Fibroblast of the aortic adventitia (primary cell): ENCODE results near the gene RRP1B. TPM values are rescaled to one million over a fixed set of nuclear protein-coding genes. Genes with fewer than 3 reads are reported as not detected.
"Not testable (repeated sequence)": the region's sequence is repeated elsewhere in the genome, so short reads cannot be mapped to it uniquely, and the experiment has no call there.

Experiments used
- DNase-seq: peaks from one replicate; pipeline ENCODE4 v3.0.0-alpha.2; 2010; ENCODE audit warnings: low read depth
- H3K4me3 ChIP-seq: 2 replicates; pipeline ENCODE4 v1.5.1; 2011; ENCODE audit warnings: low read depth, mild to moderate bottlenecking, control low read depth, low read length, moderate library complexity
- total RNA-seq: library from RNA; depleted of rRNA; stranded (reverse); fragments of >200 nt; gene quantifications from 2 replicates; pipeline ENCODE4 v1.2.3, GENCODE V29; 2012; ENCODE audit warnings: low replicate concordance
- TF ChIP-seq, protein P1 (sequence below): IDR thresholded peaks from 2 replicates; pipeline ENCODE4 v1.5.1; 2011; ENCODE audit warnings: mild to moderate bottlenecking, low read length, control low read depth, inconsistent platforms; ENCODE audit not compliant: insufficient read depth

RRP1B gene
- total RNA-seq, 1 donor = 24.2 TPM

DNA sequence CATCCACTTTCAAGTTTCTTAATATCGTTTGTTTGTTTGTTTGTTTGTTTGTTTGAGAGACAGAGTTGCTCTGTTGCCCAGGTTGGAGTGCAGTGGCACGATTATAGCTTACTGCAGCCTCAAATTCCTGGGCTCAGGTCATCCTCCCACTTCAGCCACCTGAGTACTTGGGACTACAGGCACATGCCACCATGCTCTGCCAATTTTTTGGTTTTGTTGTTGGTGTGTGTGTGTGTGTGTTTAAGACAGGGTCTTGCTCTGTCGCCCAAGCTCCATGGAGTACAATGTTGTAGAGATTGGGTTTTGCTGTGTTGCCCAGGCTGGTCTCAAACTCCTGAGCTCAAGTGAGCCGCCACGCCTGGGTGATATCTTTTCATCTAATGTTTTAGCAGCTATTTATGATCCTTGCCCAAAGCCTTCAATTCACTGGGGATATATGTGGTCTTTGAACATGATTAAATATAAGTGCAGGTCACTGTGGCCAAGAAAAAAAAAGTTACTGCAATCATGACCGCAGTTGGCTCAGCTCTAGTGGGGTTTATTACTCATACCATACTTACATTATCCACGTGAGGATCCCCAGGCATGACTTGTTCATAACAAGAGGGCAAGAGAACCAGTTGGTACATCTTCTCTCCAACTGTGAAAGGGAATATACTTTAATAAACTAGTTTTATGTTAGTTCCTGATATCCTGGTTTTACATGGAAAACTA lies 8.0 kb downstream of the RRP1B start:
- DNase-seq = peak; percentile 78
- TF ChIP-seq, protein P1, sequence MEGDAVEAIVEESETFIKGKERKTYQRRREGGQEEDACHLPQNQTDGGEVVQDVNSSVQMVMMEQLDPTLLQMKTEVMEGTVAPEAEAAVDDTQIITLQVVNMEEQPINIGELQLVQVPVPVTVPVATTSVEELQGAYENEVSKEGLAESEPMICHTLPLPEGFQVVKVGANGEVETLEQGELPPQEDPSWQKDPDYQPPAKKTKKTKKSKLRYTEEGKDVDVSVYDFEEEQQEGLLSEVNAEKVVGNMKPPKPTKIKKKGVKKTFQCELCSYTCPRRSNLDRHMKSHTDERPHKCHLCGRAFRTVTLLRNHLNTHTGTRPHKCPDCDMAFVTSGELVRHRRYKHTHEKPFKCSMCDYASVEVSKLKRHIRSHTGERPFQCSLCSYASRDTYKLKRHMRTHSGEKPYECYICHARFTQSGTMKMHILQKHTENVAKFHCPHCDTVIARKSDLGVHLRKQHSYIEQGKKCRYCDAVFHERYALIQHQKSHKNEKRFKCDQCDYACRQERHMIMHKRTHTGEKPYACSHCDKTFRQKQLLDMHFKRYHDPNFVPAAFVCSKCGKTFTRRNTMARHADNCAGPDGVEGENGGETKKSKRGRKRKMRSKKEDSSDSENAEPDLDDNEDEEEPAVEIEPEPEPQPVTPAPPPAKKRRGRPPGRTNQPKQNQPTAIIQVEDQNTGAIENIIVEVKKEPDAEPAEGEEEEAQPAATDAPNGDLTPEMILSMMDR = no peak

DNA sequence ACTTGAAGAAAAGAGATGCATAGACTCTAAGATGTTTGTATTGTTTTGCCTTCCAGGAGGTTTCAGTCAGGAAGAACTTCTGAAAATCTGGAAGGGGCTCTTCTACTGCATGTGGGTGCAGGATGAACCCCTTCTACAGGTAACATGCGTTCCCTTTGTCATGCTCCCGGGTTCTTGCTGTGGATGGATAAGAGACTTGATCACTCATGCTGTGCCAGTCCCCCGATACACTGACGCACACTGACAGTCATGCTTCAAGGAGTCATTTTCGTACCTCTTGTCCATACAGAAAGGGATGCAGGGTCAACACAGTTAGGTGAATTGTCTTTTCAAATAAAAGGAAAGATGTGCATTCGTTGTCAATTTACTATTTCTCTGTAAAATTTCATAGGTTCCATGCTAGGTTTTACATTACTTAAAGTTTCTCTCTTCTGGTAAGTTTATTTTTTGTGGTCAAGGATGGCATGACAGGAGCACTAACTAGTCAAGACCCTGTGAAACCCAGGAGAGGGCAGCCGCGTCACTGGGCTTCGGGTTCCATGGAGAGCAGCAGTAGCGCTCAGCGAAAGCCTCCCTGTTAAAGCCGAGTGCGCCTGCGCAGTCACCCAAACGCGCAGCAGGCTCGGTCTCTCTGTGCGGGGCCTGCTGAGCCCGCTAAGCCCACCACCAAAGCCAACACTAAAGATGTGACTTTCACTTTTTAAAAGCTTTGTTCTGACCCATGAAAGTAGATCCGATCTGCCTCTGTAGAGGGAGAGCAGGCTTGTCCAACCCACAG lies 10.7 kb downstream of the RRP1B start:
- DNase-seq = no peak
- TF ChIP-seq, protein P1 = no peak
- no peak overlapping the region for H3K4me3 ChIP-seq

More for the DNA sequence above, 8.0 kb downstream of the RRP1B start:
- H3K4me3 ChIP-seq = no peak overlapping the region

DNA sequence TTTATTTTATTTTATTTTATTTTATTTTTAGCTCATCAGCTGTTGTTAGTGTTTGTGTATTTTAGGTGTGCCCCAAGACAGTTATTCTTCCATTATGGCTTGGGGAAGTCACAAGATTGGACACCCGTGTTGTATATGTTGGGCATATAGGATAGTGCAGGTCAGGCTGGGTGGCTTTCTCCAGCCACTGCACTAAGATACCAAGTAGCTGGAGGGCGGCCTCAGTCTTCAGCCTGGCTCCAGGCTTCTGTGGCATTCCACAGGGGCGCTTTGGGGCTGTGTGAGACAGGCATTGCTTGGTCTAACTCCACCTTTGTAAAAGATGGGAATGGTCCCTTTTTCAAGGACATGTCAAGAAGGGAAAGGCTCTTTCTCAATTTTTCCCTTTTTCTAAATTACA lies 16.5 kb downstream of the RRP1B start:
- TF ChIP-seq, protein P1 = no peak
- no peak overlapping the region for H3K4me3 ChIP-seq
- DNase-seq = no peak

DNA sequence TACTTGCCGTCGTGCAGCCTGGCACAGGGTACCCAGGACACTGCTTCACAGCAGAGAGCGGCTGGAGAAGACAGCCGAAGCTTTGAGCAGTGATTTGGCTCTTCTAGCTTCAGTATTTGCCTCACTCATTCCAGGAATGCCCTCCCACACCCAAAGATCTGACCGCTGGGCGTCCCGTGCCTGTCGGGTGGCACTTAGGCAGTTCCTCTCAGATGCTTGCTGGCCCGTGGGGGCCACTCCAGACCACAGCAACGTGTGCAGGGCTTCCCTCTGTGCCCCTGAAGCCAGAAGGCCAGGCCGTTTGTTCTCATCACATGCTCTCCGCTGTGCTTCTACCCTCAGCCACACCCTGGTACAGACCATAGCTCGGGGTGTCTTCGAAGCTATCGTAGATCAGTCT lies 17.0 kb downstream of the RRP1B start:
- DNase-seq = no peak
- H3K4me3 ChIP-seq = no peak overlapping the region
- TF ChIP-seq, protein P1 = no peak

DNA sequence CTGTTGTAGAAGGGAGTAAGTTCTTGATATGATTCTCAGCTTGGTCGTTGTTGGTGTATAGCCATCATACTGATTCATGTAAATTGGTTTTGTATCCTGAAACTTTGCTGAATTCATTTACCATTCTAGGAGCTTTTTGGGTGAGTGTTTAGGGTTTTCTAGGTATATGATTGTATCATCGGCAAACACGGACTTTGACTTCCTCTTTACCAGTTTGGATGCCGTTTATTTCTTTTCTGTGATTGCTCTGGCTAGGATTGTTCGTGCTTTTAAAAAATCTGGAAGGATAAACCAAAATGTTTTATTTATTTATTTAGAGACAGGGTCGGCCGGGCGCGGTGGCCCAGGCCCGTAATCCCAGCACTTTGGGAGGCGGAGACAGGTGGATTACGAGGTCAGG lies 20.6 kb downstream of the RRP1B start:
- TF ChIP-seq, protein P1 = no peak
- no peak for DNase-seq
- H3K4me3 ChIP-seq = no peak overlapping the region

DNA sequence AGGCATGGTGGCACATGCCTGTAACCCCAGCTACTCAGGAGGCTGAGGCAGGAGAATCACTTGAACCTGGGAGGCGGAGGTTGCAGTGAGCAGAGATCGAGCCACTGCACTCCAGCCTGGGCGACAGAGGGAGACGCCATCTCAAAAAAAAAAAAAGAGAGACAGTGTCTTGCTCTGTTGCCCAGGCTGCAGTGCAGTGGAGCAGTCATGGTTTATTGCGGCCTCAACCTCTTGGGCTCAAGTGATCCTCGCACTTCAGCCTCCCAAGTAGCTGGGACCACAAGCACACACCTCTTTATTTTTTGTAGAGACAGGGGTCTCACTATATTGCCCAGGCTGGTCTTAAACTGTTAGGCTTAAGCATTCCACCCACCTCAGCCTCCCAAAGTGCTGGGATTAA lies 21.1 kb downstream of the RRP1B start:
- DNase-seq, H3K4me3 ChIP-seq: not testable (repeated sequence)

DNA sequence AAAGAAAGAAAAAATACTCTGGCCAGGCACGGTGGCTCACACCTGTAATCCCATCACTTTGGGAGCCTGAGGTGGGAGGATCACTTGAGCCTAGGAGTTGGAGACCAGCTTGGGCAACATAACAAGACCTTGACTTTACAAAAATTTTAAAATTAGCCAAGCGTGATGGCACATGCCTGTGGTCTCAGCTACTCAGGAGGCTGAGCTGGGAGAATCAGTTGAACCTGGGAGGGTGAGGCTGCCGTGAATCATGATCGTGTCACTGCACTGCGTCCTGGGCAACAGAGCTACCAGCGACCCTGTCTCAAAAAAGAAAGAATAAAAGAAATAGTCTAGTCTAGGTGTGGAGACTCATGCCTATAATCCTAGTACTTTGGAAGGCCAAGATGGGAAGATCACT lies 22.3 kb downstream of the RRP1B start:
- TF ChIP-seq, protein P1 = no peak
- H3K4me3 ChIP-seq = no peak overlapping the region
- DNase-seq = no peak
